ENCODE results near the gene GINS2.

GINS2 gene

DNA sequence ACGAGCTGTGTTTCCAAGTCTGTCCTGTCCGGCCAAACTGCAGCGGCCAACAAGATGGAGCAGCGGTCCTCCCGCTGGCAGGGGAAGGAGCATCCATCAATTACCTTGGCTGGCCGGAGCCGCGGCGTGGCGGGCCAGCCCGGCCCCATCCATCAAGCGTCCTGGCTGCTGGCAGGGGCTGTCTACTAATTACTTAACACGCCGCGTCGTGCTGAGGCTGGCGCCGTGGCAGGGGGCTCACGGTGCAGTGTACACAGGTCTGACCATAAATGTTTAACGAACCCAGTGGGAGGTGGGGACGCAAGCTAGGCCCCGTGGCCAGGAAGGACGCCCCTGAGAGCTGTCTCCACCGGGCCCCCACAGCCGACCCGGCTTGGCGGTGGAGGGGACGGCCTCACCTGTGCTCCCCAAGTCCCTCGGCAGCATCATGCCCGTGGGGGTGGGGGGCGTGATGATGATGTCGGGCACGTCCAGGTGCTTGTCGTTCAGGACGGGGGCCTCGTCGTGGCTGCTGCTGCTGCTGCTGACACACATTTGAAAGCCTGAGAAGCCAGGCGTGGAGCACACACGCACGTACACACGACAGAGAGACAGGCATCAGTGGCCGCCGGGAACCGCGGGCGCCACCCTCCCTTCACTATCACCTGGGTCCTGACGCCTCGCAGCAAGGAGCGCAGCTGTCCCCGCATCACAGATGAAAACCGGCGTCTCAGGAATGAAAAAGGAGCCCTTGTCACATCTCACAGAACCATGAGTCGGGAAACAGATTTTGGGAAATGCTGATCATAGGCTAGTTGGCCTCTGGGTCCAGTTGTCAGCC lies 21.2 kb upstream of the GINS2 start:
- TF ChIP-seq POLR2A (IDR thresholded peaks at IDR 0.05; ENCODE audit: low read length) (no peak), GATA1 (IDR thresholded peaks at IDR 0.05; ENCODE audit: low read depth, low read length) (no peak)
- no peak for DNase-seq

DNA sequence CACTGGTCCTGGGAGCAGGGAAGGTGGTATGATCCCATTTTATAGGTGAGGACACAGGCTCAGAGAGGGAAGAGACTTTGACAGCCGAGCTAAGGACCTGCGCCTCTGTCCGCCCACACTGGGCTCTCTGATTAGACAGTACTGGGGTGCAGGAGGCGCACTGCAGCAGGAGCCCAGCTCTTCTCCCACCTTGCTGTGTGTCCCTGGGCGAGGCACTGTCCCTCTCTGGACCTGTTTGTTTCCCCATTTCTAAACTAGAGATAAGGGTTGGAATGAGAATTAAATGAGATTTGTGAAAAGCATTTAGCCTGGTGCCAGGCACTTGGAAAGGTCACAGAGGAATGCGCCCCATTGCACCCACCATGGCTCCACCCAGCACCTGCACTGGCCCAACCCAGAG lies 19.6 kb upstream of the GINS2 start:
- TF ChIP-seq POLR2A (IDR thresholded peaks at IDR 0.05; ENCODE audit: low read length) = no peak
- TF ChIP-seq GATA1 (IDR thresholded peaks at IDR 0.05; ENCODE audit: low read depth, low read length) = no peak
- no peak for DNase-seq

DNA sequence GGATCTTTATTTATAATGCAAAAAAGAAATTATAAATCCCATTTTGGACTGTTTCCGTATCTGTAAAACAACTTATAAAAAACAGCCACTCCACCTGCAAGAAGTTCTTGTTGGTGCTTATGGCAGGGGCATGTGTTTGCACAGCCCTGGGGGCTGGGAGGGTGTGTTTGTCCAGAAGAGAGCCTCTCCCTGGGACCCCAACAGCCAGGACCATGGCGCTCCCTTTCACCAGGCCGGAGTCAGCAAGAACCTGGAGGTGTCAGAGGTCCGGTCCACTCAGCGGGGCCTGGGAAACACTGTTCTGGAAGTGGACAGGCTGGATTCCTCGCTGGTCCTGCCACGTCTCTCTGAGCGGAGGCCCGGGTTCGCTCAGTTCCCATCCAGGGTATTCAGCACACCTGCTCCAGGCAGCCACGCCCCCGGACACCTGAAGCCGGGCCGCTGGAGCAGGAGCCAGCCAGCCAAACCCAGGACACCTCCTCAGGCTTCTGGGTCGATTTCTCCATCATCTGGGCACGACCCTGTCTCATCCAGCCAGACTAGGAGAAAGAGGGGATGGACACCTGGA lies 18.9 kb upstream of the GINS2 start:
- TF ChIP-seq POLR2A (IDR thresholded peaks at IDR 0.05; ENCODE audit: low read length) (no peak), GATA1 (IDR thresholded peaks at IDR 0.05; ENCODE audit: low read depth, low read length) (no peak)
- no peak for DNase-seq

DNA sequence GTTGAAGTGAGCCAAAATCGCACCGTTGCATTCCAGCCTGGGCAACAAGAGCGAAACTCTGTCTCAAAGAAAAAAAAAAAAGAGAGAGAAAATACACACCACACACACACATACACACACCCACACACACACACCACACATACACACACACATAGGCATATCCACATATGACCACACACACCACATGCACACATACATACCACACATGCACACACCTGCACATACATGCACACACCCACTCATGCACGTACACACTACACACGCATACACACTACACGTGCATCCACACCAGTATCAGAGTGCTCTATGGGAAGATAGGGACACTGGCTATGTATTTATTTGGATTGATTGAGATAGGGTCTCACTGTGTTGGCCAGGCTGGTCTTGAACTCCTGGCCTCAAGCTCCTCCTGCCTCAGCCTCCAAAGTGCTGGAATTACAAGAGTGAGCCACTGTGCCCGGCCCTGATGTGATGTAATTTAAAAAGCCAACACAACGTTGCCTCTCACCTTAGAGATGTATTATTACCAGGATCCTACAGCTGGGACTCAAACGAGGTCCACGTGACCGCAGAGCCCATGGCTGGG lies 17.8 kb upstream of the GINS2 start:
- TF ChIP-seq GATA1 (IDR thresholded peaks at IDR 0.05; ENCODE audit: low read depth, low read length) = no peak
- no peak for TF ChIP-seq POLR2A (IDR thresholded peaks at IDR 0.05; ENCODE audit: low read length)
- DNase-seq = no peak

DNA sequence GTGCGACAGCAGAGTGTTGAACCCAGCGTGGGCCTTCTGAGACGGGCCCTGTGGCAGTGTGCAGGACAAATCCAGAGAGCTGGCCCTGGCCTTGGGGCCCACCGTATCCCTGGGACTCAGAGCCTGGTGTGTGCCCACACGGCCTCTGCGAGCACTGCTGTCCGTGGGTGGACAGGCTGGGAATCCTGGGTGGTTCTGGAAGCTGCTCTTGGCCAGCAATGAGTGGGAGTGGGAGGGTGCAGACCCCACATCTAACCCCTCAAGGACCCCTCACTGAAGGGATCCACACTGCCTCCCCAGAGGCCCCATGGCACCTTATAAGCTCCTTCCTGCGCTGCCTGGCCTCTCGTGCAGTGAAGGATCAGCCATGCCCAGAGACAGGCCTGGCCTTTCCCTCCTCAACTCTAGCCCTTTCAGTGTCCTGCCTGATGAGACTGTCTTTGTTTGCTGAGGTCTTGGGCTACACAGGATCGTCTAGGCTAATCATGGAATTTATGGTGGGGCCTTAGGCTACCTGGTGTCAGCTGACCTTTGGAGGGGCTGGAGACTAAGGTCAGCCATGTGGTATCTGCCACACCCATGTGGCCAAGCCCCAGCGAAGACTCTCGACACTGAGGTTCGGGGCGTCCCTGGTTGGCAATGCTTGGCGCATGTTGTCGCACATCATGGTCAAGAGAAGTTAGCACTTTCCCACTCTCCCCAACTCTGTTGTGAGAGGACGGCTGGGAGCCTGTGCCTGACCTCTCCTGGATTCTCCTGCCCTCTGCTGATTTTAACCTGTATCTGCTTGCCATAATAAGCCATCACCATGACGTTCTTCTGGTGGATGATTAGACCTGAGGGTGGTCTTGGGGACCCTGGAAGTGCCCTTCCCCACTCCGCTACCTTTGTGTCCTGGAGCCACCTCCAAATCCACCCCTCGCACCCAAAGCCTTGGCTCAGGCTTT lies 16.4 kb upstream of the GINS2 start:
- TF ChIP-seq POLR2A (IDR thresholded peaks at IDR 0.05; ENCODE audit: low read length) (no peak), GATA1 (IDR thresholded peaks at IDR 0.05; ENCODE audit: low read depth, low read length) (no peak)

DNA sequence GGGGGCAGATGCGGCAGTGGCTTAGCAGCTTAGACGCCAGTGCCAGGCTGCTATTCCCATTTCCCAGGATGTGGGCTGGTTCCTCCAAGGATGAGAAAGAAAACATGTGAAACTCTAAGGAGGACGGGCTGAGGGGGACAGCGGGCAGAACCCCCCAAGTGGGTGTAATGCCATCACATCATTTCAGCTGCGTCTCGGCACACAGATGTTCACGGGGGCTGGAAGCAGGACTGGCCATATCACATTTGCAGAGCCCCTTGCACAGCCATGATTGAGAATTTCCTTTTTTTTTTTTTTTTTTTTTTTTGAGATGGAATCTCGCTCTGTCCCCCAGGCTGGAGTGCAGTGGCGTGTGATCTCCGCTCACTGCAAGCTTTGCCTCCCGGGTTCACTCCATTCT lies 15.3 kb upstream of the GINS2 start:
- TF ChIP-seq POLR2A (IDR thresholded peaks at IDR 0.05; ENCODE audit: low read length) (no peak), GATA1 (IDR thresholded peaks at IDR 0.05; ENCODE audit: low read depth, low read length) (no peak)
- DNase-seq = no peak

More for the DNA sequence above, 16.4 kb upstream of the GINS2 start:
- DNase-seq = no peak

DNA sequence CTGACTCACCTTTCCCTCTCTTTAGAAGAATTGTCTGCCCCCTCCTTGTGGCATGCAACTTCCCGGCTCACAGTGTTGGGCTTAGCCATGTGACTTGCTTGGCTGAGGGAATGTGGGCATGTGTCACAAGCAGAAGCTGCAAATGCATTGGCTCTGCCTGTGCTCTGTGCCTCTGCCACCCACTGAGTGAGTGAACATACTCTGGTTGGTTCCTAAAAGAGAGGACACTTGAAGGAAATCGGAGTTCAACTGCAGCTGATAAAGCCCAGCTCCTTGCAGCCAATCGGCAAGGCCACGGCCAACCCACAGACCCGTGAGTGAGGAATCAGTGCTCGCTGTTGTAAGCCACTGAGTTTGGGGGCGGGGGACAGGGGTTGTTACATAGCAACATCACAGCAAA lies 10.9 kb upstream of the GINS2 start:
- TF ChIP-seq GATA1 (IDR thresholded peaks at IDR 0.05; ENCODE audit: low read depth, low read length) = no peak
- no peak for TF ChIP-seq POLR2A (IDR thresholded peaks at IDR 0.05; ENCODE audit: low read length)
- peak; percentile 16 to 23 for DNase-seq

DNA sequence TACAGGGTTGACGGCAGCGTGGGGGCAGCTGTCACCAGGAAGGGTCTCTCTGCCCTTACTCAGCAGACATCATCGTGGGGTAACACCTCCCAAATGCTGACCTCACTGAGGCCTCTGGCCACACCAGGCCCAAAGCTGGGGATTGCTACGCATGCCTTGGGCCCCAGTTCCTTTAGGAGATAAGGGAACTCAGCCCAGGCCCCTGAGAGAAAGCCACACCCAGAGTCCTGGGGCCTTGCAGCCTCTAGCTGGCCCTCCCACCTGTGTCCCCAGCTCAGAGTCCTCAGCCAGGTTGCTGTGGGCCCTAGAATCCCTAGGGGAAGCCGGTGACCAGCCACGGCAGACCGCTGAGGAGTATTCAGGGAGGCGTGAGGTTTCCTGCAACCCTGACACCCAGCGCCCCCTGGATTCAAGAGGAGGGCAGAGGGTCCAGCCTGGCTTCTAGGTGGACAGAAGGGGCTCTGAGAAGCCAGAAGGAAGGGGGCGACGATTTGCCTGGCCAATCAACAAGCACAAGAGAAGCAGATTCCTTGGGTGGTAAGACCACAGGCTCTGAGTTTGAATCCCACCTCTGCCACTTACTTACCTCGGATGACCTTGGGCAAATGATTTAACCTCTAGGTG lies 10.3 kb upstream of the GINS2 start:
- peak; percentile 67 to 68 for DNase-seq
- no peak for TF ChIP-seq POLR2A (IDR thresholded peaks at IDR 0.05; ENCODE audit: low read length)
- no peak for TF ChIP-seq GATA1 (IDR thresholded peaks at IDR 0.05; ENCODE audit: low read depth, low read length)

DNA sequence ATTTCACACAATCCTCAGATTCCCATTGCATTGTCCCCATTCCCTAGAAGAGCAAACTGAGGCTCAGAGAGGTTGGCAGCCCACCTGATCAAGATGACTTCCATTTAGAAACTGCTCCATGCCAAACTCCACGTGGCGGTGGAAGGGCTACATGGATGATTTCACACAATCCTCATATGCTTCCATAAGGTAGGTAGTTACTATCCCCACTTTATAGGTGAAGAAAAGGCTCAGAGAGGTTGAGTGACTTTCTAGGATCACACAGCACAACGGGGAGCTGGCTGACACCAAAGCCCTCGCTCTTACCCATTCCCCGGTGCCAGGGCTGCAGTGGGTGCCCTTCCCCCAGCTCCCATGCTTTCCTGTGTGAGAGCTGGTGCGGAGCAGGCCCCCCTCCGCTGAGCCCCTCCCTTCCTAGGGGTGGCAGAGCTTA lies 9.7 kb upstream of the GINS2 start:
- TF ChIP-seq POLR2A (IDR thresholded peaks at IDR 0.05; ENCODE audit: low read length) (no peak), GATA1 (IDR thresholded peaks at IDR 0.05; ENCODE audit: low read depth, low read length) (no peak)
- DNase-seq = no peak

DNA sequence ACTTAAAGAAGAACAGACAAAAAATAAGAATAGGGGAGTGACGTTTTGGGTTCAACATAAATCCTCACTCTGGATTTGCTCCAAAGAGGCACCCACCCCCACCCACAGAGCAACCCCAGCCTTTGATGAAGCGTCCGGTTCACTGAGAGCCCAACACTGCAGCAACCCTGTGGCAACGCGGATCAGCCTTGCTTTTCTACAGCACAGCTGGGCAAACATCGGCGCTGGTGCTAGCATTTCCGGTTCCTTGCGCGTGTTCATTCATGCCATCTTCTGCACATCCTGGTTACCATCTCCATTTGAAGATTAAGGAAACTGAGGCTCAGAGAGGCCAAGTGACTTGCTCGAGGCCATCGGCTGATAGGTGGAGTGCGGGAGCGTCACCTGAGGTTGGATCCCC lies 8.7 kb upstream of the GINS2 start:
- no peak for TF ChIP-seq POLR2A (IDR thresholded peaks at IDR 0.05; ENCODE audit: low read length)
- no peak for TF ChIP-seq GATA1 (IDR thresholded peaks at IDR 0.05; ENCODE audit: low read depth, low read length)
- no peak for DNase-seq

DNA sequence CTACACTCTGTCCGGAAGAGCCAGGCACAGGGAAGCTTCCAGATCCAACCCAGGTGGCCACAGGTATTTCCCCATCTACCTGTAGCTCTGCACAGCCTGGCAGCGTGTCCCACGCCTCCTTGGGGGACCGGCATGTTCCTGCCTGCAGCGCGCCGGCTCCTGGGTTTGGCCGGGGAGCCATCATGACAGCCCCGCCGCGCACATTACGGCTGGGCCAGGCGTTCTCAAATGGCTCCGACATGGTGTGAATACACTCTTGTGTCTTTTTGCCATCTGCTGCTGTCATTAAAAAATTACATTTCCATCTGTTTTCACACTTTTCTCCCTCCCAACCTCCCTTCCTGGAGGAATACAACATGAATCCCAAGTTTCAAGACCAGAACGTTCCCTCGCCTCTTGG lies 8.0 kb upstream of the GINS2 start:
- TF ChIP-seq POLR2A (IDR thresholded peaks at IDR 0.05; ENCODE audit: low read length) (no peak), GATA1 (IDR thresholded peaks at IDR 0.05; ENCODE audit: low read depth, low read length) (no peak)
- DNase-seq = no peak

DNA sequence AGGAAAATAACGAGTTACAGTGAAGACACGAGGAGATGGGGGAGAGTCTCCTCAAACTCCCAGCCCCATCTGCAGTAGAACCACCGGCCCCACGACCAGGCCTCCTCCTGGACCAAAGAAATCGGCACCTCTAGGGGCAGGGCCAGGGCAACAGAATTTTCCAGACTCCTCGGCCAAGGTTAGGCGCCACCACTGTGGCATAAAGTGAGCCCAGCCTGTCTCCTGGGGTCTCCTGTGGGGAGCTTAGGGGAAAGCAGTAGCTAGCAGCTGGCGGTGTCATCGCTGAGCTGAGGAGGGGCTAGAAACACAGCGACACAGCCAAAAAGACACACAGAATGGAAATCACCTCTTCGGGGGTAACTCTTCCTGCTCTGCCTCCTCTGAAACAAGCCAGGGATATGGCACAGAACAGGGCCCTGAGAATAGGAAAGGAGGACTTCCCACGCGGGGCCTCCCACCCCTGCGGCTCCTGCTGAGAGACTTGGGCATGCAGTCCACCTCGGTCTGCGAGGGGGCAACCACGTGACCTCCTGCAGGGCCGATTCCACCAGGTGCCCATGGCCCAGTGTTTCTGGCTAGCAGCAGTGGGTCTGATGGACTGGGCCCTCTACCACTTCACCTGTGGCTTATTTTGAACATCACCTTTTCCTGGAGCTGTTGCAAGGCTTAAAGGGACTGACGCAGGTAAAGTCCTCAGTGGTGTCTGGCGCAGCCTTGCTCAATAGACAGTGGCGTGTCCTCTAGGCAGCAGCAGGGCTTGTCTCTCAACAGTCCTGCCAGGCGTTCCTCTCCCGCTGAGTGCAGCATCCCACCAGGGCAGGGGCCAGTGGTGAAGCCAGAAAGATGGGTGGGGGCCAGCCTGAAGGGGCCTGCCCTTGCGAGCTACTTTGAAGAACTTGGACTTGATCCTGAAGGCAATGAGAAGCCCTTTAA lies 6.7 kb upstream of the GINS2 start:
- no peak for DNase-seq

More for the DNA sequence above, 6.7 kb upstream of the GINS2 start:
- no peak for TF ChIP-seq POLR2A (IDR thresholded peaks at IDR 0.05; ENCODE audit: low read length)
- no peak for TF ChIP-seq GATA1 (IDR thresholded peaks at IDR 0.05; ENCODE audit: low read depth, low read length)
